Activated T-cell treated with anti-CD3 and anti-CD28 coated beads, Interleukin-2, amount 50 U/mL, for 48 hours (primary cell): ENCODE data around the gene WNK3.
A peak's percentile ranks its signal among the peaks of the same experiment; 100 is the strongest.

Experiments
- DNase-seq, 2 experiments: peaks; one replicate each; pipeline ENCODE4 v3.0.0-alpha.2; 2020

WNK3 gene

DNA sequence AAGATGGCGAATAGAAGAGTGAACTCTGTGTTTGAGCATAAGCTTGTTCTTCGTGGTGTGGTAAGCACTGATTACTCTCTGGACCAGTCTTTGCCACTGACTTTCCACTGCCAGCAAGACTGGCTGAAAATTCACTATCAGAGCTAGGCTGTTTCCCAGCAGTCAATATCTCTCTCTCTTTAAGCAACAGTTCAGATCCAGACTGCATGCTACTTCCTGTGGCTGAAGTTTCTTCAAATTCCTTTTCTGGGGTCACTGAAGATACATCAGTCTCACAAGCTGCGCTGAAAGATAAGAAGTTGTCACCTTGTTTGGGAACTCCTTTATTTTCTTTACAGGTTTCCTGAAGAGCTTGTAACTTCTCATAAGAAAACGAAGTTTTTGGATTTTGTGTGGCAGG is 120.8 kb downstream of the WNK3 start:
- no peak for DNase-seq

DNA sequence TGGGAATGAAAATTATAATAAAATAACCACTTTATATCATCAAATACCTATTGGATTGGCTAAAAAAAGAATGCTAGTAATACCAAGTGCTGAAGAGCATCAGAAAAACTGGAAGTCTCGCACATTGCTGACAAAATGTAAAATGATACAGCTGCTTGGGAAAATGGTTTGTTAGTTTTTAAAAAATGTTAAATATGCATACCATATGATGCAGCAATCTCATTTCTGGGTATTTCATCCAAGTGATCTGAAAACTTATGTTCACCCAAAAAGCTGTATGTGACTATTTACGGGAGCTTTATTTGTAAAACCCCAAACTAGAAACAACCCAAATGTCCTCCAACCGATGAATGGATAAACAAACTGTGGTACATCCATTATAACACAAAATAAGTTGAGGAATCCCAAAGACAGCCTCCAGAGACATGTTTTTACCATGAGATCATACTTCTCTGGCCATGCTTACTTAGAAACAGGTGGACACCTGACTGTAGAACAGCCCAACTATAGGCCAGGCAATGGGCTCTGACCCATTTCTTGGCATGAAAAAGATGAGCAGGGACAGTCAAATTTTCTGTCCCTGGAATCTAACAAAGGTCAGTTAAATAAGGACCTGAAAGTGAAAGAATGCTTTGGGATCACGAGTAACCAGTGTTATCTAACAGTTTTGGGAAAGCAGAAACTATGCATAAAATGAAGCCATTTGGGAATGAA is 127.3 kb downstream of the WNK3 start:
- DNase-seq: no peak

DNA sequence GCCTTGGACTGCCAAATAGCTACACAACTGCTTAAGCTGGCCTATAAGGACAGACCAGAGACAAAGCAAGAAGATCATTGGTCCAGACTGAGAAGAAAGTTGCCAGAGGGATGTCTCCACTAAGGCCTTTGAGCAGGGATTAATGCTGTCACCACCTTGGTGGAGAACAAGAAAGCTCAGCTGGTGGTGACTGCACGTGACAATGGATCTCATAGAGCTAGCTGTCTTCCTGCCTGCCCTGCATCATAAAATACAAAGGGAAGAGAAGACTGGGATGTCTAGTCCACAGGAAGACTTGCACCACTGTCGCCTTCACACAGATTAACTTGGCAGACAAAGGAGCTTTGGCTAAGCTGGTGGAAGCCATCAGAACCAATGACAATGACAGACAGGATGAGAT is 134.3 kb downstream of the WNK3 start:
- no peak for DNase-seq

DNA sequence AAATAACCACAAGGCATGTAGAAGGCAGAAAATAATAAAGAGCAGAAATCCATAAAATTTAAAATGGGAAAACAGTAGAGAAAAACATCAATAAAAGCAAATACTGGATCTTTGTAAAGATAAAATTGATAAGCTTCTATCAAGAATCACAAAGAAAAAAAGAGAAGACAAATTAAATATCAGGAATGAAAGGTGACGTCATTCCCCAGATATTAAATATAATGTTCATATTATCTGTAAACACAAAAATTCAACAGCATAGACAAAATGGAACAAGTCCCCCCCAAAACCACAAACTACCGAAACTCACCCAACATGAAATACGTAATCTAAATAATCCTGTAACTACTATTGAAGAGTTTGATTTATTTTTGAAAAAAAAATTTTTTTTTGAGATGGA is 144.2 kb downstream of the WNK3 start:
- no peak for DNase-seq

DNA sequence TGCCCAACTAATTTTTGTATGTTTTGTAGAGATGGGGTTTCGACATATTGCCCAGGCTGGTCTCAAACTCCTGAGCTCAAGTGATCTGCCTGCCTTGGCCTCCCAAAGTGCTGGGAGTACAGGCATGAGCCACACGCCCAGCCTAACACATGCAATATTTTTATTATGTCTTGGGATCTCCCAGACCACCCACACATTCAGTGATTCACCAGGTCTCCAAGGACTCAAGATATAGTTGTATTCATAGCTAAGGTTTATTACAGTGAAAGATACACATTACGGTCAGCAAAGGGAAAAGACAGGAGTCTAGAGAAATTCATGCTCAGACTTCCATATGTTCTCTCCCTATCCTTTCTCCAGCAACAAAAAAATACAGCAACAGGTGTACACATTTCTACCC is 149.3 kb downstream of the WNK3 start:
- no peak for DNase-seq

DNA sequence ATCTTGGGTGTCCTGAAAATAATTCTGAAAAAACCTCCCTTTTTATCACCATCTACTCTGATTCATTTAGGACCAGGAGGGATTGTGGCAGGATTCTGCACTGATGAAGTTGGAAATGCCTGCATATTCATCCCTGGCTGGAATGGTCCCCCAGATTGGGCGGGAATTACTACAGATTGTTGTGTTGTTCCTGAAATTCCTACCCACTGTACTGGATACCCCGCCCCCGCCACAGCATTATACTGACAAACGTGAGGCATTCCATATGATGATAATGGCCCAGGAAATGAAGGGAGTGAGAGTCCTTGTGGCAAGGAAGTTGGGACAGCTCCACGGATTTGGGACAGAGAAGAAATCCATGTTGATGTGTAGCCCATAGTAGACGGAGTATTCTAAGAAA is 159.6 kb downstream of the WNK3 start:
- DNase-seq: no peak

DNA sequence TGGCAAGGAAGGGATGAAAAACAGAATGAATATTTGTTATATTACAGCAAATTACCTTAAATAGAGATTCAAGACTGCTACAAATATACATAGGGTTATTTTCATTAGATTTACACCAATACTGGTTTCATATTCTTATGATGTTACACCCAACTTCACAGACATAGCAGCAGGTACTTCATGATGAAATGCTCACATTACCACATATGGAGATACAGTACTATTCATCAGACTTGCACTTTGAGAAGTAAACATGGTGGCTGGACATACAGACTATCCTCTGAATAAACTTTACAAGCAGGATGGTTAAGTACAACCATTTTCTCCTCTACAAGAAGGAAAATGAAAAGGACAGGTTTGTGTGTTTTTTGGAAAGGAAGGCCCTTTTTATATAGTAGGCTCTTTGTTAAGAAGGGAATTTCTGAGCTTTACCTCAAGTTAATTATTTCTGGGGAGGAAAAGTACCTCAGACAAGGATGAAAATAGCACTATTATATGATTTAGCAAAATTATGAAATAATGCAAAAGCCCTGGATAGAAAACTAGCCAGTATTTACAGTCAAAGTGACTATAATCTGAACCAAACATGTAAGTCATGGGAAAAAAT is 162.8 kb downstream of the WNK3 start:
- DNase-seq: no peak

DNA sequence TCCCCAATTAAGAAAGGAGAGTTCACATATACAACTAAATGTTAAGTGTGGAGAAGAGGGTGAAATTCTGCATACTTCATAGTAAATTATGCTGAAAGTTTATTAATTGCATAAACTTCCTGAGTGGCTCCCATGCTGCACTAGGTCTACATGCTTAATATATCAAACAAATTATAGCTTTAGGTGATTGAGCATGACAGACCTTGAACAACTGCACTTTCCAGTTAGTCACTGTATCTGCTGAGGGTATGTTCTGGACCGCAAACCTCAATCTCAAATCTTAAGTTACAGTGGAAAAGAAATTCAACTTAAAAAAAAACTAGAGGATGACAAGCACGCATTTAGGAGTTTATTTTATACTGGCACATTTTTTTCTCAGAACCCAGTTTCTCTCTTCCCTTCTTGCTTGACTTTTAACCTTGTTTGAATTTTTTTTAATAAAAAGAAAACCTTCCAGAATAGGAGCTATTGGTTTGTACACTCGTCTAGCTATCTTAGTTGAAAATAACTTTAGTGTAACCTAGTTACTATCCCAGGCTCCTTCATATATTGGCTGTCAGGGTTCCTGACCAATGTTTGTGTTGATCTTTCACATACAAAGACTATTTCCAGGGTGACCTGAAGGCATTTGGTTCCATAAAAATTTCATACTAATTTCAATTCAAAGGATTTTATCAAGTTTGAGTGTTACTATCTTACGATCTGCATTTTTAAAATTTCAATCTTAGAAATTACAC is 164.6 kb downstream of the WNK3 start:
- DNase-seq: no peak

DNA sequence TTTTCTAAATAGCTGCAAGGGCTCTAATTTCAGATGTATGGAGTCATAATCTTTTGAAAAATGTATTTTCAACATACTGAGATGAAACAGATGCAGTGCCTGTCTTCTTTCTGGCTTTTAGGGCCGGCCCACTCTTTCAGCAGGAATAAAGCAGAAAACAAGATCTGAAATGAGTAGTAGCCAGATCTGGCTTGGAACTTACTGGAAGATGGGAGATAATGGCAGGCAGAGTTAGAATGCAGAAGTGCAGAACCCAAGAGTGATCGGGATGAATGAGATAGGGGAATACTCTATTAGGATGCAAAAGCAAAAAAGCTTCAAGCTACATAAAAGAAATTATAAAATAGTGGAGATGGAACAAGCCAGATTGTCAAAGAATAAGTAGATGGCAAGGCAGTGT is 173.4 kb downstream of the WNK3 start:
- DNase-seq: no peak

DNA sequence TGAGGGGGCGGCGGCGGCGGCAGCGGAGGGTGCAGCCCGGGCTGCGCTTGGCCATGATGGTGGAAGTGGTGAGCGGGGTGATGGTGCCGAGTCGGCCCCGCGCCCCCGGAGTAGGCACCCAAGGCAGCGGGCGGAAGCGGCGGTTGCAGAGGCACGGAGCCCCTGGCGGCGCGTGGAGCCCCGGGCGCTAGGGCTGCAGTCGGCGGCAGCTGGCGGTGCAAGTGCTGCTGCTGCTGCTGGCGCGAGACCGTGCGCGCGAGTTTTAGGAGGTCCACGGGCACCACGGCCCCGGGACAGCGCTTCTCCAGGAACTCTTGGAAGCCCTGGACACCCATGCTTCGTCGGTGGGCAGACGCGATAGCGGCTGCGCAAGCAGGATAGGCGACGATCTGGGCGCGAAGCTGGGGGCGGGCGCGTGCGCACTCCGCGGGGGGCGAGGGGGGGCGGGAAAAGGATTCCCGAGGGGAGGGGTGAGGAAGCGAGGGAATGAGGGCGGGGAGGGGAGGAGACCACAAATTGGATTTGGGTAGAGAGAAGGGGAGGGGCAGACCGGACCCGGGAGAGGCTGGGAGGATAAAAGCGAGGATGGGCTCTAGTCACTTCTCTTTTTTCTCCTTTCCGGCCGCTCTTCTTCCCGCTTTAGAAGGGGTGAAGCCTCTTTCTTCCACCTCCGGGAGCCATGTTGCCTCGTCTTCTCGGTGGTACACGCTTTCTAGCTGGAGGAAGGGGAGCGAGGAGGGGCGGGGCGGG is 174.8 kb downstream of the WNK3 start, which contains the start of gene FAM120C:
TSS of gene FAM120C (minus strand) at position 391 of the 750 bp plus-strand sequence. CDS start at position 335, 56 bp downstream.
- peak; percentile 73 to 74 for DNase-seq

DNA sequence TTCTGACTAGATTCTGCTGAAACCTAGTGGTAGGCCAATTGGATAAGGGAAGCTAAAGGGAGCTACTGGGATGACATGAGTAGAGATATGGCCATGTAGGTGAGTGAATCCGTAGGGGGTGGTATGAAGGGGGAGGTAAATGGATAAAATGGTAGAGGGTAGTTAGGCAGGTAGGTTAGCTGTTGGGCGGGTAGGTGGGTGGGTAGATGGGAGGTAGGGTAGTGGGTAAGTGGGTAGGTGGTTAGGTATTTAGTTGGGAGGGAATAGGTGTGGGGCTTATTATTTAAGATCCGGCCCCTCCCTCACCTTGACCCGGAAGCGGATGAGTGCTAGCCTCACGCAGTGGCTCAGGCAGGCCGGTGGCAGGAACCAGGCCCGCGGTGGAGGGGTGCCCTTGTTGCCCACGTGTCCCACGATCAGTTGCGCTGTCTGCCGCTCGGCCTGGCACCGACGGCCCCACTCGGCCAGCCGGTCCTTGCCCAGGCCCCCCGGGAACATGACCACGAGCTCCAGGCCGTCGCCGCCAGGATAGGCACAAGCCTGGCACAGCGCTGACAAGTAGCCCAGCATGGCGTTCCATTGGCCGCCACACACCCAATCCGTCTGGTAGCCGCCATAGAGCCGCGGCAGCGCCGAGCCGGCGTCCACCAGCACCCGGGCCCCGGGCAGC is 175.5 kb downstream of the WNK3 start:
- peak; percentile 65 to 77 for DNase-seq

DNA sequence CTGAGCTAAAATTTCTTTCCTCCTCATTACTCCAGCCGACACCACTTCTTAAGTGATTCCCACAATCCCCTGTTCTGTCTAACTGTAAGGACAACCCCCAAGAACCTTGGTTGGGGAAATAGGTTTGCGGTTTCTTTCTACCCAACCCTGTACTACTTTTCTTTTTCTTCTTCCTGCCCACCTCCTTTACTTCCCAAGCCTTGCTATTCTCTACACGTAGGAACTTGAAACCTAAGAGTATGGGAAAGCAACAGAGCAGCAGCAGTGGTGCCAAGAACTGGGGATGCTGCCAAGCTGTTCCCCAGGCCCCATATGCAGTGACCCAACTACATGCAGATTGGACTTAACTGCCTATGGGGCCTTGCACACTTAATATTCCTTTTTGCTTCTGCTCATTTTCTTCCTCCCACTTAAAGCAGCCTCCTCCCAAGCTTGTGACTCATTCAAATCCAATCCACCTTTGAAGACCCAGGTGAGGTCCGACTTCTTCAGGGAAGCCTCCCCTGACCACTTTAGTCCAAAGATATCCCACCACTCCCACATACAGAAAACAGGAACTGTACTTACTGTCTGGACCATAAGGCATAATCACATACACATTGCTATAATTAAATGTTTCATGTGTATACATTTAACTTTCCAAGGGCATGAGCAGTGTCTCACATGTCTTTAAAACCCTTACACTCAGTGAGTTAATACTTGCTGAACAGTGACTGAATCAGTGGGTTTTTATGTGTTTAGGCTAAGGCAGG is 176.5 kb downstream of the WNK3 start:
- no peak for DNase-seq

DNA sequence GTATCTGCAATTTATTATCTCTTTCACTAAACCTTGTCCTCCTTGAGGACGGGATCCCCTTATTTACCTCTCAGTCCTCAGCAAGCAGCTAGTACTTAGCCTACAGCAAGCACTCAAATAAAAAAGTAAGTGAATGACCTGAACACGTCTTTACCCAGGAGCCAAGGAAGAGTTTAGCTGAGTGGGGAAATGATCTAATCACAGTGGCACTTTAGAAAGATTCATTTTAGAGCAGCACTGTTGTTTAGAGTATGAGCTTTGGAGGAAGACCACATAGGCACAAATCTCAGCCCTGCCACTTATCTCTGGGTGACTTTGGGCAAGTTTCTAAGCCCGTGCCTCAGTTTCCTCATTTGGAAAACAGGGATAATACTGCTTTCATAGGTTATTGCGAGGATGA is 177.4 kb downstream of the WNK3 start:
- no peak for DNase-seq

DNA sequence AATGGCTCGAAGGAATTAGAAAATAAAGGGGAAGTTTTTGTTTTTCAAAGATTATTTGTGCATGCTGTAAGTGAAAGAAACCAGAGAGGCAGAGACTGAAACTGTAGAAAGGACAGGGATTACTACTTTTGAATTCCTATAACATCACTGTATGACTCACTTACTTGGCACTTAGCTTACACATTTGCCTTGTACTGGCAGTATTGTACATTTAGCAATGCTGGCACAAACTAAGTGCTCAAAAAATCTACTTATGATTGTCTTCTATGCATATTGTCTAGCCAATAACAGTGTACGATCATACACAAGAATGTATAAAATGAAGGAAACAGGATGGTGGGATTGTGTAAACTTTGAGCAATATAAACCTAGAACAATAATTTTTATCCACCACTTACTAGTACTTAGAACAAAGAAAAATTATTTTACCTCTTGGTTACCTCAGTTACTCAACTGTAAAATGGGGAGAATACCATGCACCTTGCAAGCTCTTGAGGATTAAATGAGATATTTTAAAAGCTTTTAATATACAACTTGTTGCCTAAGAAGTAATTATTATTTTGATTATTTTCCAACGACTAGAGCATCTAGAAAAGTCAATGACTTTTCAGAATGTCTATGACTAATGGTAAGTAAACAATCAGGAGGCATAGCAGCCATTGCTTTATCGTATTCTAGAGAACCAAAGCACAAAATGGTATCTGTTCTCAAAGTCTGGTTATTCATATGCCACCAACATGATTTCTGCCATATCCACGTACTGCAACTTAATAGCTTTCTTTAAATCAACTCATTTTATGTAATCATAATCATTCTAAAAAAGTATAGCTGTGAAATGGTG is 179.5 kb downstream of the WNK3 start:
- no peak for DNase-seq

DNA sequence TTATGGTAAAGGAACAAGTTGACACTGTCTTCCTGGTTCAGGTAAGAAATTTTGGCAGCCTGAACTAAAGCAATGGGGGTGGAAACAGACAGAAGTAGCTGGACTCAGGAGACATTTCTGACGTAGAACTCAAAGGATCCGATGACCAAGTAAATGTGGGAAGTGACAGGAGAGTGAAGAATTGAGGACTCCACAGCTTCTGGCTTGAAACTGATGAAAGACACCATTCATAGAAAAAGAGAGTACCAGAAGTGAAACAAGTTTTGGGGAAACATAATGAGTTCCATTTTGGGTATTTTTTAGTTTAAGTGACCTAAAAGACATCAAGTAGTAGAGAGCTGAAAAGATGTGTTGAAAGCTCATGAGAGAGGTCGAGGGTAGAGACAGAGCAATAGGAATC is 180.5 kb downstream of the WNK3 start:
- DNase-seq: no peak

DNA sequence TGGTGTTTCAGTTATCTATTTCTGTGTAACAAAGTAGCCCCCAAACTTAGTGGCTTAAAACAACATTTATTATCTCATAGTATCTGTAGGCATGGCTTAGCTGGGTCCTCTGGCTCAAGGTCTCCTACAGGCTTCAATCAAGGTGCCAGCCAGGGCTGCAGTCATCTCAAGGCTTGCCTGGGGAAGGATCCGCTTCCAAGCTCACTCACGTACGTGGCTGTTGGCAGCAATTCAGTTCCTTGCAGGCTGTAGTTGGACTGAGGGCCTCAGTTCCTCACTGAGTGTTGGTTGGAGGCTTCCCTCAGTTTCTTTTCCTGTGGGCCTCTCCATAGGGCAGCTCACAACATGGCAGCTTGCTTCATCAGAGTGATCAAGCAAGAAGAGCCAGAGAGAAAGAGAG is 184.1 kb downstream of the WNK3 start:
- no peak for DNase-seq

DNA sequence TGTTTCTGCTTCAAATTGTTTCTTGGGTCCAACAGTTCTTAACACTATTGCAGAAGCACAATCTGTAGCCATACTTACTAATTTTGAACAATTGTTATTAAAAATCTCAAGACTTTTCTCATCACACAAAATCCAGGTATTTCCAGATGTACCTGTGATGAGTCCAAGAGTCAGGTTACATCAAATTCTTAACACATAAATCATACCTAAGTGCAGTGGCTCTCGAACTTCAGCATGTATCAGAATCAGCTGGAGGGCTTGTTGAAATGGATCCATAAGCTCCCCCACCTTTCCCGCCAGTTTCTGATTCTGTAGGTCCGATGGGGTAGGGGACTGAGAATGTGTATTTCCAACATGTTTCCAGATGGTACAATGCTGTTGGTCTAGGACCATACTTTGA is 185.4 kb downstream of the WNK3 start:
- no peak for DNase-seq

DNA sequence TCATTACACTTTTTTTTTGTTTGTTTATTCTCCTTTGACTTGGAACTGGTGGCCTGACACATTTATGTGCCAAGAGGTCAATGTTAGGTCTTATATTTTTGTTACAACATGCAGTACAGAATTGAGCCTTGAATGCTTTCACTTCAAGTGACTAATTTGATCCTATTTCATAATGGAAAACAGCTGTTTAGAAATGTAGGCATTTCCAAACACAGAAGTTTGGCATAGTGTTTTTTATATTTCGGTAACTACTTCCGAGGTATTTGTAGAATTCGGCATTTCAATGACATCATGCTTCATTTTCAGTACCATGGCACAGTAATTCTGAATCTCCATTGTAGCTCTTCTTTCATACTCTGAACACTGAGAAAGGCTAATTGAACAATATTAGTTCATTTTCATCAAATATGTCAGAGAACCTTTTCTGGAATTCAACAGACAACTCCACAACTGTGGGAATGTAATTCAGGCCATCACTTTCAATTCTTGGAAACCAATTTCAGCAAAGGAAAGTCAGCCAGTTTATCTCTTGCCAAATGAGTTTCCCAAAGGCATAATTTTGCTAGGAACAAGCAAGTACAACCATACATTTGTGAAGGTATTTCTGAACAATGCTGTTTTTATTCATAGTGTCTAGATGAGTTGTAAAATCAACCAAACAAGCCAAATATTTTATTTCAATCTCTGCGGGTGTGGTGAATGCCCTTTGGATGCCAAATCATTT is 186.2 kb downstream of the WNK3 start:
- no peak for DNase-seq

DNA sequence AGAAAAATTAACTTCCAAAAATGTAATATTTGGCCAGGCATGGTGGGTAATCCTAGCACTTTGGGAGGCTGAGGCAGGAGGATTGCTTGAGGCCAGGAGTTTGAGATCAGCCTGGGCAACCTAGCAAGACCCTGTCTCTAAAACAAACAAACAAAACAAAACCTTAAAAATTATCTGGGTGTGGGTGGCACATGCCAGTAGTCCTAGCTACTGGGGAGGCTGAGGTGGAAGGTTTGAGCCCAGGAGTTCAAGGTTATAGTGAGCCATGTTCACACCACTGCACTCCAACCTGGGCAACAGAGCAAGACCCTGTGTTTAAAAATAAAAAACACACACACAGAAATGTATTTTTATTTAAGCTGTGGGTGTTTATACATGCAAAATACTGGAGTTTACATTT is 186.8 kb downstream of the WNK3 start:
- DNase-seq: no peak

DNA sequence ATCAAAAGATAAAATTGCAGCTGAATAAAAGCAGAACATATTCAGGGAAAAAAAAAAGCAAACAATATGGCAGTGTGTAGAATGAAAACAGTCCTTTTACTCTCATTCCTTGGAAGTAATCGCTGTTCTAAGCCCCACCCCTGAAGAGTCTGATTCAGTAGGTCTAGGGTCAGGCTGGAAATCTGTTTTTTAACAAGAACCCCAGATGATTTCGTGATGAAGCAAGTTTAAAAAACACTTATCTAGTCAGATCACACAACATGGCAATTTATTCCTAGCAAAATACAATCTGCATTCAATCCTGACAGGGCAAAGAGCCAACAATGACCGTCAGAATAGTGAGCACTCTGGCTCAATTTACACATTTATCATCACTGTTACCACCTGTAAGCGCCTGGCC is 190.9 kb downstream of the WNK3 start:
- no peak for DNase-seq
